Measurements from ENCODE around the gene ATP11A.
"Not testable (repeated sequence)": the region's sequence is repeated elsewhere in the genome, so short reads cannot be mapped to it uniquely, and the experiment has no call there.

ATP11A gene

GRCh38 chr13:112779856-112780604, 90.2 kb downstream of the ATP11A start:
- DNase-seq: no peak

GRCh38 chr13:112781287-112781686, 91.4 kb downstream of the ATP11A start:
- DNase-seq: no peak

GRCh38 chr13:112781881-112782361, 92.1 kb downstream of the ATP11A start:
- DNase-seq: no peak

GRCh38 chr13:112782429-112783010, 92.7 kb downstream of the ATP11A start:
- DNase-seq: no peak

GRCh38 chr13:112783135-112783977, 93.5 kb downstream of the ATP11A start:
- no peak for DNase-seq

GRCh38 chr13:112783978-112784371, 94.1 kb downstream of the ATP11A start:
- DNase-seq: no peak

- no peak for DNase-seq
These were observed 95.1 kb downstream of the ATP11A start for GRCh38 chr13:112784811-112785482.

- DNase-seq: no peak
These were observed 95.6 kb downstream of the ATP11A start for GRCh38 chr13:112785483-112785856.

- not testable (repeated sequence) for DNase-seq
These were observed 97.0 kb downstream of the ATP11A start for GRCh38 chr13:112786810-112787209.

GRCh38 chr13:112790735-112791641, 101.2 kb downstream of the ATP11A start:
- no peak for DNase-seq

GRCh38 chr13:112791663-112792440, 102.0 kb downstream of the ATP11A start:
- no peak for DNase-seq

- DNase-seq: no peak
These were observed 102.7 kb downstream of the ATP11A start for GRCh38 chr13:112792511-112792910.

GRCh38 chr13:112793545-112794445, 104.0 kb downstream of the ATP11A start:
- DNase-seq: no peak

GRCh38 chr13:112795277-112795676, 105.4 kb downstream of the ATP11A start:
- no peak for DNase-seq

- no peak for DNase-seq
These were observed 106.5 kb downstream of the ATP11A start for GRCh38 chr13:112796190-112796915.

GRCh38 chr13:112799394-112799793, 109.6 kb downstream of the ATP11A start:
- no peak for DNase-seq

- DNase-seq: no peak
These were observed 110.2 kb downstream of the ATP11A start for GRCh38 chr13:112800057-112800456.

- not testable (repeated sequence) for DNase-seq
These were observed 111.0 kb downstream of the ATP11A start for GRCh38 chr13:112800807-112801206.

- DNase-seq: no peak
These were observed 113.0 kb downstream of the ATP11A start for GRCh38 chr13:112802802-112803195.

All from activated CD4-positive, CD25-positive, alpha-beta regulatory T cell (primary cell).